Peyer's patch (tissue), 4 donors: Measurements from ENCODE around the gene PTN.

ENCODE experiments used
- POLR2A ChIP-seq, 2 donors: fragments of 450-650 bp; IDR thresholded peaks; one replicate each; pipeline ENCODE4 v1.5.1; 2017; ENCODE audit warnings: antibody characterized with exemption in 2 of 2, mild to moderate bottlenecking in 2 of 2, moderate library complexity in 2 of 2
- TF ChIP-seq, protein P1 (sequence below), 6 experiments: fragments of 450-650 bp in 4 of 6; fragments of 200-600 bp in 2 of 6; sonication (generic) in 1 of 6; IDR thresholded peaks; one replicate each; pipeline ENCODE4 v1.5.1; 2017 to 2019; ENCODE audit warnings: antibody characterized with exemption in 6 of 6, mild to moderate bottlenecking in 3 of 6, moderate library complexity in 1 of 6

DNA sequence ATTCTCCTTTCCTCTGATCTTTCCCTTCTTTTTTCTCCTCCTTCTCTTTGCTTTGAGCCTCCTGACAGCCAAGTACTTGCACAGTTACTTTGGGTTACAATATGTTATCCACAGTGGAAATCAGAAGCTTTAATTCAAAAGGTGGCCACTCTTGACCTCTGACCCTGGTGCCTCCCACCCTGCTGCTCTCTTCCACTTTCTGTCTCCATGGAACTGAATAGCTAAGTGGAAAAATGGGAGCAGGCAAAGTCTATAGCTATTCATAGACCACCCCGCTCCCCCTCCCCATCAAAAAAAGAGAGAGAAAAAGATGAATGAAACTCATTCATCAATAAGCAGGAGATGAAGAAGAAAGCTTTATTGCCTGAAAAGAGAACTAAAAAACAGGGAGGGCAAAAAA is 39.4 kb downstream of the PTN start:
- TF ChIP-seq, protein P1, sequence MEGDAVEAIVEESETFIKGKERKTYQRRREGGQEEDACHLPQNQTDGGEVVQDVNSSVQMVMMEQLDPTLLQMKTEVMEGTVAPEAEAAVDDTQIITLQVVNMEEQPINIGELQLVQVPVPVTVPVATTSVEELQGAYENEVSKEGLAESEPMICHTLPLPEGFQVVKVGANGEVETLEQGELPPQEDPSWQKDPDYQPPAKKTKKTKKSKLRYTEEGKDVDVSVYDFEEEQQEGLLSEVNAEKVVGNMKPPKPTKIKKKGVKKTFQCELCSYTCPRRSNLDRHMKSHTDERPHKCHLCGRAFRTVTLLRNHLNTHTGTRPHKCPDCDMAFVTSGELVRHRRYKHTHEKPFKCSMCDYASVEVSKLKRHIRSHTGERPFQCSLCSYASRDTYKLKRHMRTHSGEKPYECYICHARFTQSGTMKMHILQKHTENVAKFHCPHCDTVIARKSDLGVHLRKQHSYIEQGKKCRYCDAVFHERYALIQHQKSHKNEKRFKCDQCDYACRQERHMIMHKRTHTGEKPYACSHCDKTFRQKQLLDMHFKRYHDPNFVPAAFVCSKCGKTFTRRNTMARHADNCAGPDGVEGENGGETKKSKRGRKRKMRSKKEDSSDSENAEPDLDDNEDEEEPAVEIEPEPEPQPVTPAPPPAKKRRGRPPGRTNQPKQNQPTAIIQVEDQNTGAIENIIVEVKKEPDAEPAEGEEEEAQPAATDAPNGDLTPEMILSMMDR (IDR thresholded peaks at IDR 0.05), result no peak
- no peak for TF ChIP-seq POLR2A (IDR thresholded peaks at IDR 0.05)
